HG03025 (cell line): ENCODE results near the gene ATP6V1G3.
"Not testable (repeated sequence)": the region's sequence is repeated elsewhere in the genome, so short reads cannot be mapped to it uniquely, and the experiment has no call there.

ENCODE experiments used
- ATAC-seq: cut with Tn5 transposase; IDR thresholded peaks from one replicate; pipeline ENCODE4 v1.9.1; 2021; ENCODE audit warnings: mild to moderate bottlenecking, moderate library complexity; ENCODE audit not compliant: unreplicated experiment, low FRiP score

Gene ATP6V1G3

GRCh38 chr1:198498881-198499280, 41.6 kb downstream of the ATP6V1G3 start:
- no peak for ATAC-seq

- no peak for ATAC-seq
These were observed 42.4 kb downstream of the ATP6V1G3 start for GRCh38 chr1:198498103-198498385.

GRCh38 chr1:198497326-198498102, 43.0 kb downstream of the ATP6V1G3 start:
- ATAC-seq, result no peak

GRCh38 chr1:198496216-198497143, 44.0 kb downstream of the ATP6V1G3 start:
- ATAC-seq, result no peak

GRCh38 chr1:198495631-198496030, 44.8 kb downstream of the ATP6V1G3 start:
- ATAC-seq, result no peak

GRCh38 chr1:198494658-198495103, 45.8 kb downstream of the ATP6V1G3 start:
- no peak for ATAC-seq

- ATAC-seq, result no peak
These were observed 46.3 kb downstream of the ATP6V1G3 start for GRCh38 chr1:198494139-198494538.

- ATAC-seq, result no peak
These were observed 47.2 kb downstream of the ATP6V1G3 start for GRCh38 chr1:198493329-198493728.

- ATAC-seq, result no peak
These were observed 47.6 kb downstream of the ATP6V1G3 start for GRCh38 chr1:198492872-198493271.

GRCh38 chr1:198491596-198491995, 48.9 kb downstream of the ATP6V1G3 start:
- ATAC-seq, result no peak

GRCh38 chr1:198491028-198491427, 49.5 kb downstream of the ATP6V1G3 start:
- no peak for ATAC-seq

GRCh38 chr1:198490224-198490623, 50.3 kb downstream of the ATP6V1G3 start:
- no peak for ATAC-seq

GRCh38 chr1:198486903-198487302, 53.6 kb downstream of the ATP6V1G3 start:
- no peak for ATAC-seq

- no peak for ATAC-seq
These were observed 56.8 kb downstream of the ATP6V1G3 start for GRCh38 chr1:198483645-198484044.

- no peak for ATAC-seq
These were observed 57.5 kb downstream of the ATP6V1G3 start for GRCh38 chr1:198483006-198483405.

GRCh38 chr1:198481661-198482060, 58.8 kb downstream of the ATP6V1G3 start:
- ATAC-seq, result no peak

GRCh38 chr1:198480876-198481275, 59.6 kb downstream of the ATP6V1G3 start:
- no peak for ATAC-seq

GRCh38 chr1:198477354-198477753, 63.1 kb downstream of the ATP6V1G3 start:
- not testable (repeated sequence) for ATAC-seq
